Left colon (tissue), 2 donors: ENCODE data around the gene MAST4. TPM values are rescaled to one million over a fixed set of nuclear protein-coding genes. Genes with fewer than 3 reads are reported as not detected.
"Not testable (repeated sequence)": the region's sequence is repeated elsewhere in the genome, so short reads cannot be mapped to it uniquely, and the experiment has no call there.

Experiments
- ATAC-seq: fragments of 200-7000 bp; cut with Tn5 transposase; one replicate; pipeline ENCODE4 v1.9.1; 2020; ENCODE audit warnings: mild to moderate bottlenecking, moderate library complexity
- DNase-seq, 2 donors: peaks; one replicate each; pipeline ENCODE4 v3.0.0-alpha.2; 2020
- intact Hi-C, 2 donors: fragments of 100-400 bp; cut with DNase I in 1 of 2; cut with micrococcal nuclease in 1 of 2; formaldehyde crosslinking; loops; one replicate each; pipeline versions ENCODE4 v1.11.2 to v1.14.0; 2022; cut with DNase I, micrococcal nuclease
- total RNA-seq, 2 donors: library from RNA; stranded (reverse); fragmentation: NEBNext Ultra II Directional; extraction: Animal tissue kit (Norgen Biotek cat#: 25700); gene quantifications; one replicate each; pipeline ENCODE4 v1.2.1, GENCODE V29; 2021
- donor health status: DM: no; HTN: no; CAD: no.
- donor health status: DM: yes; HTN: yes; CAD: no.

The MAST4 gene
- total RNA-seq, 2 donors from 2014 or later, result 12.8 to 20.5 TPM

GRCh38 chr5:66675406-66675805 lies 79.2 kb downstream of the MAST4 start:
- DNase-seq (no peak), ATAC-seq (no peak)
- intact Hi-C loops, result no loop called here

- intact Hi-C loops, result no loop called here
- ATAC-seq (no peak), DNase-seq (no peak)
Measured at GRCh38 chr5:66680221-66680620, 84.0 kb downstream of the MAST4 start.

- ATAC-seq, result no peak
- intact Hi-C loops, result no loop called here
- no peak for DNase-seq
Measured at GRCh38 chr5:66680804-66681203, 84.6 kb downstream of the MAST4 start.

GRCh38 chr5:66684663-66685062 lies 88.5 kb downstream of the MAST4 start:
- DNase-seq, result no peak
- intact Hi-C loops, result no loop called here
- ATAC-seq, result no peak

GRCh38 chr5:66689522-66690220 lies 93.5 kb downstream of the MAST4 start:
- no peak for ATAC-seq
- intact Hi-C loops, result no loop called here
- no peak for DNase-seq

GRCh38 chr5:66694036-66694435 lies 97.8 kb downstream of the MAST4 start:
- DNase-seq, result no peak
- intact Hi-C loops, result no loop called here

GRCh38 chr5:66695840-66696239 lies 99.6 kb downstream of the MAST4 start:
- DNase-seq, ATAC-seq, intact Hi-C loops: not testable (repeated sequence)

More at GRCh38 chr5:66694036-66694435, 97.8 kb downstream of the MAST4 start:
- ATAC-seq, result no peak

- ATAC-seq (no peak), DNase-seq (no peak)
- intact Hi-C loops, result no loop called here
Measured at GRCh38 chr5:66697796-66698564, 101.8 kb downstream of the MAST4 start.

GRCh38 chr5:66701244-66701643 lies 105.1 kb downstream of the MAST4 start:
- intact Hi-C loops, result no loop called here
- no peak for DNase-seq
- no peak for ATAC-seq

- intact Hi-C loops, result no loop called here
- no peak for ATAC-seq
- no peak for DNase-seq
Measured at GRCh38 chr5:66702426-66702825, 106.2 kb downstream of the MAST4 start.

- no peak for DNase-seq
- intact Hi-C loops, result no loop called here
- ATAC-seq, result no peak
Measured at GRCh38 chr5:66704790-66705425, 108.7 kb downstream of the MAST4 start.

GRCh38 chr5:66708368-66708767 lies 112.2 kb downstream of the MAST4 start:
- ATAC-seq (no peak), DNase-seq (no peak)
- intact Hi-C loops, result no loop called here

GRCh38 chr5:66710557-66711088 lies 114.4 kb downstream of the MAST4 start:
- DNase-seq, result no peak
- intact Hi-C loops, result no loop called here
- ATAC-seq, result no peak

- no peak for DNase-seq
- intact Hi-C loops, result no loop called here
- ATAC-seq, result no peak
Measured at GRCh38 chr5:66713998-66714397, 117.8 kb downstream of the MAST4 start.

- no peak for ATAC-seq
- intact Hi-C loops, result no loop called here
Measured at GRCh38 chr5:66717455-66718373, 121.5 kb downstream of the MAST4 start.

GRCh38 chr5:66718374-66719002 lies 122.3 kb downstream of the MAST4 start:
- ATAC-seq (no peak), DNase-seq (no peak)
- intact Hi-C loops, result no loop called here

More at GRCh38 chr5:66717455-66718373, 121.5 kb downstream of the MAST4 start:
- no peak for DNase-seq

GRCh38 chr5:66720780-66721179 lies 124.6 kb downstream of the MAST4 start:
- no peak for DNase-seq
- intact Hi-C loops, result no loop called here
- no peak for ATAC-seq

- ATAC-seq (no peak), DNase-seq (no peak)
- intact Hi-C loops, result no loop called here
Measured at GRCh38 chr5:66722686-66723085, 126.5 kb downstream of the MAST4 start.
